GM12892 (cell line): ENCODE measurements around the gene GCNT1.

Experiments used
- POLR2A ChIP-seq: IDR thresholded peaks from 2 replicates; pipeline ENCODE4 v1.6.1; 2011; ENCODE audit warnings: low read depth, low read length, control low read depth
- TAF1 ChIP-seq: IDR thresholded peaks from 2 replicates; pipeline ENCODE4 v1.6.1; 2011; ENCODE audit warnings: low read depth, mild to moderate bottlenecking, control low read depth, low read length, borderline replicate concordance

DNA sequence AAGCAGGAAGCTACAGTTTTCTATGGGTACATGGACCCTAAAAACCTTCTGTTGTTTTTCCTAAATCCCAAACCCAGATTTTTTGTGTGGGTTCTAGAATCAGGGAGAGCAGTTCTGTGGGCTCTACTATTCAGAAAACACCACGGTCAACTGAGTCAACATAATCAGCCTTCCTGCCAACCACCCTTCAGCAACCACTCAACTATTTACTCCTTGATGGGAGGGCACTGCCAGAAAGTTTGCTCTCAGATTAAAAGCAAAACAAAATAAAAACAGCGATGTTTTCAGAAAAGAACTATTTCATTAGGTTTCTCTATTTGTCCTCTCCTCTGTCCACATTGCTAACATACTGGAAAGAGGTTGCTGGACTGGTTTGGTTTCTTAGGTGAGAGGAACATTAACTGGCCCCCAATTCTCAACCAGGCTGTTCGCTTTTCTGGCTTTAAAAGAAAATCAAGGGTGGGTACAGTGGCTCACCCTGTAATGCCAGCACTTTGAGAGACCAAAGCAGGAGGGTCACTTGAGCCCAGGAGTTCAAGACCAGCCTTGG is 72.3 kb downstream of the GCNT1 start:
- TF ChIP-seq POLR2A (no peak), TAF1 (no peak)
